ENCODE measurements around the gene USP6.
"Not testable (repeated sequence)": the region's sequence is repeated elsewhere in the genome, so short reads cannot be mapped to it uniquely, and the experiment has no call there.

The USP6 gene

GRCh38 chr17:5139458-5139732, 23.6 kb downstream of the USP6 start:
- no peak overlapping the region for H3K27ac ChIP-seq (ENCODE audit: insufficient read depth in 1 of 2, low read depth in 1 of 2, low read length in 2 of 2, poor library complexity in 1 of 2, severe bottlenecking in 2 of 2)
- no peaks in the 10 kb centered on the region for H3K27me3 ChIP-seq (replicated peaks in 2 of 5; ENCODE audit: control insufficient read depth in 4 of 5, insufficient read depth in 5 of 5, low read length in 4 of 5)
- no peak overlapping the region for H3K4me3 ChIP-seq (ENCODE audit: control insufficient read depth in 1 of 7, extremely low read depth in 1 of 7, insufficient read depth in 4 of 7, low read depth in 2 of 7, low read length in 6 of 7)
- no peaks in the 10 kb centered on the region for H3K36me3 ChIP-seq (ENCODE audit: control insufficient read depth in 4 of 4, insufficient read depth in 4 of 4, low read length in 3 of 4)
- no peak for DNase-seq
- ChIA-PET CTCF (no interaction called here), POLR2A (no interaction called here)
- H3K9me3 ChIP-seq (ENCODE audit: control extremely low read depth in 1 of 5, control insufficient read depth in 4 of 5, insufficient read depth in 2 of 5, low read depth in 1 of 5, low read length in 4 of 5): no peaks in the 10 kb centered on the region
- no peaks in the 10 kb centered on the region for H3K4me1 ChIP-seq (ENCODE audit: control extremely low read depth in 1 of 4, control insufficient read depth in 4 of 4, insufficient read depth in 4 of 4, low read length in 3 of 4)
- 100% methylated on average over 3 of the region's 5 CpGs for WGBS (ENCODE audit: insufficient coverage)

- H3K36me3 ChIP-seq (ENCODE audit: control insufficient read depth in 4 of 4, insufficient read depth in 4 of 4, low read length in 3 of 4); CTCF ChIA-PET; DNase-seq; POLR2A ChIA-PET; H3K27ac ChIP-seq (ENCODE audit: insufficient read depth in 1 of 2, low read depth in 1 of 2, low read length in 2 of 2, poor library complexity in 1 of 2, severe bottlenecking in 2 of 2); H3K4me3 ChIP-seq (ENCODE audit: control insufficient read depth in 1 of 7, extremely low read depth in 1 of 7, insufficient read depth in 4 of 7, low read depth in 2 of 7, low read length in 6 of 7); H3K27me3 ChIP-seq (replicated peaks in 2 of 5; ENCODE audit: control insufficient read depth in 4 of 5, insufficient read depth in 5 of 5, low read length in 4 of 5); H3K4me1 ChIP-seq (ENCODE audit: control extremely low read depth in 1 of 4, control insufficient read depth in 4 of 4, insufficient read depth in 4 of 4, low read length in 3 of 4); H3K9me3 ChIP-seq (ENCODE audit: control extremely low read depth in 1 of 5, control insufficient read depth in 4 of 5, insufficient read depth in 2 of 5, low read depth in 1 of 5, low read length in 4 of 5): not testable (repeated sequence)
- 100% methylated on average over 2 of the region's 18 CpGs for WGBS (ENCODE audit: insufficient coverage)
These were observed 27.0 kb downstream of the USP6 start for GRCh38 chr17:5142877-5143276.

- no CpG with 5 or more reads among the region's 1 CpG for WGBS (ENCODE audit: insufficient coverage)
- H3K27me3 ChIP-seq (replicated peaks in 2 of 5; ENCODE audit: control insufficient read depth in 4 of 5, insufficient read depth in 5 of 5, low read length in 4 of 5); H3K9me3 ChIP-seq (ENCODE audit: control extremely low read depth in 1 of 5, control insufficient read depth in 4 of 5, insufficient read depth in 2 of 5, low read depth in 1 of 5, low read length in 4 of 5); H3K36me3 ChIP-seq (ENCODE audit: control insufficient read depth in 4 of 4, insufficient read depth in 4 of 4, low read length in 3 of 4); H3K4me1 ChIP-seq (ENCODE audit: control extremely low read depth in 1 of 4, control insufficient read depth in 4 of 4, insufficient read depth in 4 of 4, low read length in 3 of 4); CTCF ChIA-PET; H3K27ac ChIP-seq (ENCODE audit: insufficient read depth in 1 of 2, low read depth in 1 of 2, low read length in 2 of 2, poor library complexity in 1 of 2, severe bottlenecking in 2 of 2); H3K4me3 ChIP-seq (ENCODE audit: control insufficient read depth in 1 of 7, extremely low read depth in 1 of 7, insufficient read depth in 4 of 7, low read depth in 2 of 7, low read length in 6 of 7); POLR2A ChIA-PET; DNase-seq: not testable (repeated sequence)
These were observed 30.3 kb downstream of the USP6 start for GRCh38 chr17:5146122-5146521.

GRCh38 chr17:5160702-5161101, 44.9 kb downstream of the USP6 start:
- POLR2A ChIA-PET; CTCF ChIA-PET; H3K27ac ChIP-seq (ENCODE audit: insufficient read depth in 1 of 2, low read depth in 1 of 2, low read length in 2 of 2, poor library complexity in 1 of 2, severe bottlenecking in 2 of 2); H3K27me3 ChIP-seq (replicated peaks in 2 of 5; ENCODE audit: control insufficient read depth in 4 of 5, insufficient read depth in 5 of 5, low read length in 4 of 5); H3K4me3 ChIP-seq (ENCODE audit: control insufficient read depth in 1 of 7, extremely low read depth in 1 of 7, insufficient read depth in 4 of 7, low read depth in 2 of 7, low read length in 6 of 7); H3K36me3 ChIP-seq (ENCODE audit: control insufficient read depth in 4 of 4, insufficient read depth in 4 of 4, low read length in 3 of 4); DNase-seq; H3K9me3 ChIP-seq (ENCODE audit: control extremely low read depth in 1 of 5, control insufficient read depth in 4 of 5, insufficient read depth in 2 of 5, low read depth in 1 of 5, low read length in 4 of 5): not testable (repeated sequence)
- WGBS (ENCODE audit: insufficient coverage): no CpG with 5 or more reads among the region's 1 CpG
- H3K4me1 ChIP-seq (ENCODE audit: control extremely low read depth in 1 of 4, control insufficient read depth in 4 of 4, insufficient read depth in 4 of 4, low read length in 3 of 4): peaks cover 0 to 12% (median 6%) of the 10 kb centered on the region in 4 experiments

- peaks cover 0 to 21% (median 12%) of the 10 kb centered on the region in 4 experiments for H3K4me1 ChIP-seq (ENCODE audit: control extremely low read depth in 1 of 4, control insufficient read depth in 4 of 4, insufficient read depth in 4 of 4, low read length in 3 of 4)
- POLR2A ChIA-PET: not testable (repeated sequence)
These were observed 46.0 kb downstream of the USP6 start for GRCh38 chr17:5161793-5162192.

GRCh38 chr17:5164436-5164835, 48.6 kb downstream of the USP6 start:
- peak in 2 of 3 donors; percentile 61 to 80 for DNase-seq

More at GRCh38 chr17:5161793-5162192, 46.0 kb downstream of the USP6 start:
- no CpG with 5 or more reads among the region's 3 CpGs for WGBS (ENCODE audit: insufficient coverage)
- H3K27ac ChIP-seq (ENCODE audit: insufficient read depth in 1 of 2, low read depth in 1 of 2, low read length in 2 of 2, poor library complexity in 1 of 2, severe bottlenecking in 2 of 2); H3K9me3 ChIP-seq (ENCODE audit: control extremely low read depth in 1 of 5, control insufficient read depth in 4 of 5, insufficient read depth in 2 of 5, low read depth in 1 of 5, low read length in 4 of 5); DNase-seq; CTCF ChIA-PET; H3K4me3 ChIP-seq (ENCODE audit: control insufficient read depth in 1 of 7, extremely low read depth in 1 of 7, insufficient read depth in 4 of 7, low read depth in 2 of 7, low read length in 6 of 7); H3K36me3 ChIP-seq (ENCODE audit: control insufficient read depth in 4 of 4, insufficient read depth in 4 of 4, low read length in 3 of 4); H3K27me3 ChIP-seq (replicated peaks in 2 of 5; ENCODE audit: control insufficient read depth in 4 of 5, insufficient read depth in 5 of 5, low read length in 4 of 5): not testable (repeated sequence)

GRCh38 chr17:5165791-5166564, 50.1 kb downstream of the USP6 start:
- H3K27me3 ChIP-seq (replicated peaks in 2 of 5; ENCODE audit: control insufficient read depth in 4 of 5, insufficient read depth in 5 of 5, low read length in 4 of 5); CTCF ChIA-PET; H3K27ac ChIP-seq (ENCODE audit: insufficient read depth in 1 of 2, low read depth in 1 of 2, low read length in 2 of 2, poor library complexity in 1 of 2, severe bottlenecking in 2 of 2); H3K9me3 ChIP-seq (ENCODE audit: control extremely low read depth in 1 of 5, control insufficient read depth in 4 of 5, insufficient read depth in 2 of 5, low read depth in 1 of 5, low read length in 4 of 5); H3K36me3 ChIP-seq (ENCODE audit: control insufficient read depth in 4 of 4, insufficient read depth in 4 of 4, low read length in 3 of 4); POLR2A ChIA-PET: not testable (repeated sequence)
- peaks cover 2 to 21% (median 12%) of the 10 kb centered on the region in 4 experiments for H3K4me1 ChIP-seq (ENCODE audit: control extremely low read depth in 1 of 4, control insufficient read depth in 4 of 4, insufficient read depth in 4 of 4, low read length in 3 of 4)
- DNase-seq: peak; percentile 32 to 80 (median 68)
- 0% methylated on average over 3 of the region's 7 CpGs for whole genome bisulfite sequencing (ENCODE audit: insufficient coverage)
- H3K4me3 ChIP-seq (ENCODE audit: control insufficient read depth in 1 of 7, extremely low read depth in 1 of 7, insufficient read depth in 4 of 7, low read depth in 2 of 7, low read length in 6 of 7): peak overlapping the region in 1 of 7 experiments; percentile 23

More at GRCh38 chr17:5164436-5164835, 48.6 kb downstream of the USP6 start:
- 0% methylated on average over 1 of the region's 6 CpGs for WGBS (ENCODE audit: insufficient coverage)
- Histone ChIP-seq H3K4me1 (ENCODE audit: control extremely low read depth in 1 of 4, control insufficient read depth in 4 of 4, insufficient read depth in 4 of 4, low read length in 3 of 4) (peaks cover 2 to 21% (median 12%) of the 10 kb centered on the region in 4 experiments), H3K9me3 (ENCODE audit: control extremely low read depth in 1 of 5, control insufficient read depth in 4 of 5, insufficient read depth in 2 of 5, low read depth in 1 of 5, low read length in 4 of 5) (no peaks in the 10 kb centered on the region), H3K4me3 (ENCODE audit: control insufficient read depth in 1 of 7, extremely low read depth in 1 of 7, insufficient read depth in 4 of 7, low read depth in 2 of 7, low read length in 6 of 7) (no peak overlapping the region), H3K36me3 (ENCODE audit: control insufficient read depth in 4 of 4, insufficient read depth in 4 of 4, low read length in 3 of 4) (no peaks in the 10 kb centered on the region), H3K27ac (ENCODE audit: insufficient read depth in 1 of 2, low read depth in 1 of 2, low read length in 2 of 2, poor library complexity in 1 of 2, severe bottlenecking in 2 of 2) (no peak overlapping the region), H3K27me3 (replicated peaks in 2 of 5; ENCODE audit: control insufficient read depth in 4 of 5, insufficient read depth in 5 of 5, low read length in 4 of 5) (no peaks in the 10 kb centered on the region)
- CTCF ChIA-PET: no interaction called here
- POLR2A ChIA-PET: no interaction called here
